GM21576 (cell line): ENCODE data around the gene ZNF23.
"Not testable (repeated sequence)": the region's sequence is repeated elsewhere in the genome, so short reads cannot be mapped to it uniquely, and the experiment has no call there.

Source experiments
- ATAC-seq: cut with Tn5 transposase; IDR thresholded peaks from one replicate; pipeline ENCODE4 v1.9.1; 2021; ENCODE audit warnings: mild to moderate bottlenecking, moderate library complexity; ENCODE audit not compliant: unreplicated experiment

Gene ZNF23

GRCh38 chr16:71461686-71462648 lies at the start of gene ZNF23:
Gene ZNF23, minus strand, starts transcription at chr16:71462247. Its CDS starts 5,451 bp downstream, at chr16:71456796.
- peak; percentile 95 for ATAC-seq

- no peak for ATAC-seq
Measured at GRCh38 chr16:71507061-71507460, 45.0 kb upstream of the ZNF23 start.

- no peak for ATAC-seq
Measured at GRCh38 chr16:71504901-71505300, 42.9 kb upstream of the ZNF23 start.

- not testable (repeated sequence) for ATAC-seq
Measured at GRCh38 chr16:71504051-71504450, 42.0 kb upstream of the ZNF23 start.

GRCh38 chr16:71501547-71501946 lies 39.5 kb upstream of the ZNF23 start:
- ATAC-seq: no peak

GRCh38 chr16:71500964-71501363 lies 38.9 kb upstream of the ZNF23 start:
- ATAC-seq: no peak

- ATAC-seq: peak; percentile 53
Measured at GRCh38 chr16:71499775-71500364, 37.8 kb upstream of the ZNF23 start.

- no peak for ATAC-seq
Measured at GRCh38 chr16:71498031-71498430, 36.0 kb upstream of the ZNF23 start.

GRCh38 chr16:71493213-71493612 lies 31.2 kb upstream of the ZNF23 start:
- ATAC-seq: no peak

GRCh38 chr16:71492786-71493185 lies 30.7 kb upstream of the ZNF23 start:
- ATAC-seq: no peak

GRCh38 chr16:71491054-71491453 lies 29.0 kb upstream of the ZNF23 start:
- ATAC-seq: no peak

GRCh38 chr16:71490361-71490760 lies 28.3 kb upstream of the ZNF23 start:
- ATAC-seq: no peak

GRCh38 chr16:71489122-71489521 lies 27.1 kb upstream of the ZNF23 start, which contains the start of gene ZNF19:
Gene ZNF19, minus strand, starts transcription at chr16:71489324. Its CDS starts 7,210 bp downstream, at chr16:71482114.
- no peak for ATAC-seq

GRCh38 chr16:71484006-71484893 lies 22.2 kb upstream of the ZNF23 start:
- ATAC-seq: peak; percentile 89

- ATAC-seq: no peak
Measured at GRCh38 chr16:71482569-71482968, 20.5 kb upstream of the ZNF23 start.

- no peak for ATAC-seq
Measured at GRCh38 chr16:71480956-71481355, 18.9 kb upstream of the ZNF23 start.

GRCh38 chr16:71479420-71479819 lies 17.4 kb upstream of the ZNF23 start:
- no peak for ATAC-seq

- ATAC-seq: no peak
Measured at GRCh38 chr16:71476457-71477124, 14.5 kb upstream of the ZNF23 start.

GRCh38 chr16:71474864-71475263 lies 12.8 kb upstream of the ZNF23 start:
- no peak for ATAC-seq

GRCh38 chr16:71473891-71474290 lies 11.8 kb upstream of the ZNF23 start:
- no peak for ATAC-seq
